Endothelial cell of umbilical vein (primary cell): ENCODE measurements around the gene PCLO. TPM values are rescaled to one million over a fixed set of nuclear protein-coding genes. Genes with fewer than 3 reads are reported as not detected.

Experiments
- BruUV-seq: library from RNA; stranded (reverse); fragments of 400-500 nt; replicated peaks from 2 replicates; lab custom pipeline; 2021; lab: Mats Ljungman, UMichigan
- CTCF ChIA-PET: fragments of 300-600, 350-600 bp; sonication (Branson Sonifier 250); formaldehyde crosslinking; loops from one replicate; lab custom pipeline; 2021; ENCODE audit warnings: antibody characterized with exemption, inconsistent platforms; lab: Charles Lee
- POLR2A ChIA-PET: fragments of 300-600, 350-600 bp; sonication (Branson Sonifier 250); formaldehyde crosslinking; loops from one replicate; lab custom pipeline; 2021; ENCODE audit warnings: antibody characterized with exemption, inconsistent platforms; lab: Charles Lee
- DNase-seq: peaks from one replicate; pipeline ENCODE4 v3.0.0-alpha.2; 2011; ENCODE audit warnings: low read depth, low spot score
- FAIRE-seq: peaks from 2 replicates; lab custom pipeline; 2011; peaks lifted over from hg19 to GRCh38; lab: Jason Lieb, UNC
- H2AFZ ChIP-seq: 2 replicates; pipeline ENCODE4 v1.6.0; 2012; ENCODE audit warnings: low read depth, low read length, control low read depth, inconsistent platforms
- H3K27ac ChIP-seq: 2 replicates; pipeline ENCODE4 v1.5.1; 2011; ENCODE audit warnings: low read depth, mild to moderate bottlenecking, control low read depth, low read length, moderate library complexity; ENCODE audit not compliant: insufficient read depth
- H3K27me3 ChIP-seq, 2 experiments: 2 replicates each; pipeline versions ENCODE4 v1.6.0 to v1.6.1; 2011; ENCODE audit warnings: low read length in 2 of 2, mixed read lengths in 1 of 2; ENCODE audit not compliant: control insufficient read depth in 2 of 2, insufficient read depth in 2 of 2
- H3K36me3 ChIP-seq, 2 experiments: 2 replicates in 1 of 2; 3 replicates in 1 of 2; pipeline ENCODE4 v1.5.1; 2011; ENCODE audit warnings: low read length in 2 of 2, mild to moderate bottlenecking in 1 of 2, moderate library complexity in 1 of 2; ENCODE audit not compliant: control insufficient read depth in 2 of 2, insufficient read depth in 2 of 2; ENCODE audit errors: extremely low read depth in 1 of 2
- H3K4me1 ChIP-seq: 3 replicates; pipeline ENCODE4 v1.5.1; 2011; ENCODE audit warnings: mild to moderate bottlenecking, low read length; ENCODE audit not compliant: control insufficient read depth, insufficient read depth; ENCODE audit errors: extremely low read depth
- H3K4me2 ChIP-seq: 2 replicates; pipeline ENCODE4 v1.6.1; 2011; ENCODE audit warnings: low read length, control low read depth, mixed read lengths; ENCODE audit not compliant: insufficient read depth
- H3K4me3 ChIP-seq, 3 experiments: fragments of 200-600 bp in 1 of 3; sonication (generic), shearing (Covaris generic) in 1 of 3; replicated peaks in 1 of 3; 2 replicates each; pipeline ENCODE4 v1.5.1; 2011 to 2016; ENCODE audit warnings: control low read depth in 3 of 3, low read length in 3 of 3, mild to moderate bottlenecking in 2 of 3, inconsistent platforms in 1 of 3, low read depth in 1 of 3, moderate library complexity in 1 of 3; ENCODE audit not compliant: insufficient read depth in 1 of 3
- H3K79me2 ChIP-seq: 2 replicates; pipeline ENCODE4 v1.6.0; 2012; ENCODE audit warnings: low read length, inconsistent platforms; ENCODE audit not compliant: control insufficient read depth, insufficient read depth
- H3K9ac ChIP-seq: replicated peaks from 2 replicates; pipeline ENCODE3; 2011; ENCODE audit warnings: low read length, control low read depth; ENCODE audit not compliant: insufficient read depth; ENCODE audit errors: extremely low read depth
- H3K9me1 ChIP-seq: replicated peaks from 3 replicates; pipeline ENCODE4 v1.6.0; 2011; ENCODE audit warnings: mild to moderate bottlenecking, low read length; ENCODE audit not compliant: control insufficient read depth, insufficient read depth; ENCODE audit errors: extremely low read depth
- H3K9me3 ChIP-seq: replicated peaks from 2 replicates; pipeline ENCODE4 v1.5.1; 2012; ENCODE audit warnings: low read length, inconsistent platforms; ENCODE audit not compliant: control insufficient read depth, insufficient read depth
- H4K20me1 ChIP-seq: replicated peaks from 2 replicates; pipeline ENCODE3; 2011; ENCODE audit warnings: mild to moderate bottlenecking, low read length; ENCODE audit not compliant: control insufficient read depth, insufficient read depth; ENCODE audit errors: extremely low read depth
- EZH2 ChIP-seq: IDR thresholded peaks from 2 replicates; pipeline ENCODE4 v1.6.1; 2012; ENCODE audit warnings: borderline replicate concordance, low read depth, mild to moderate bottlenecking, moderate library complexity, low read length, inconsistent platforms; ENCODE audit not compliant: severe bottlenecking
- FOS ChIP-seq: IDR thresholded peaks from 2 replicates; pipeline ENCODE4 v1.6.1; 2011; ENCODE audit warnings: mild to moderate bottlenecking, low read length, moderate library complexity, borderline replicate concordance; ENCODE audit not compliant: insufficient read depth
- GATA2 ChIP-seq: IDR thresholded peaks from 2 replicates; pipeline ENCODE4 v1.7.0; 2011; ENCODE audit warnings: low read depth, mild to moderate bottlenecking, moderate library complexity, mixed read lengths, low read length; ENCODE audit not compliant: insufficient read length, insufficient read depth
- JUN ChIP-seq: IDR thresholded peaks from 2 replicates; pipeline ENCODE4 v1.6.1; 2011; ENCODE audit warnings: borderline replicate concordance, low read depth; ENCODE audit not compliant: insufficient read length, insufficient read depth
- MYC ChIP-seq: IDR thresholded peaks from one replicate; pipeline ENCODE4 v1.6.1; 2011; ENCODE audit warnings: mild to moderate bottlenecking, low read depth, low read length
- POLR2A ChIP-seq: IDR thresholded peaks from 2 replicates; pipeline ENCODE4 v1.6.1; 2012; ENCODE audit warnings: low read depth, mild to moderate bottlenecking, control low read depth, low read length
- POLR2AphosphoS5 ChIP-seq: IDR thresholded peaks from 2 replicates; pipeline ENCODE4 v1.6.1; 2012; ENCODE audit warnings: low read depth, mild to moderate bottlenecking, control low read depth, low read length, moderate library complexity; ENCODE audit not compliant: insufficient read depth
- dilution Hi-C: fragments of 300-500 bp; cut with MboI; formaldehyde crosslinking; loops from one replicate; pipeline ENCODE4 v1.15.0; 2019; ENCODE audit warnings: low sequenced_read_pairs; ENCODE audit not compliant: extremely low pct_ligation_motif_present
- intact Hi-C: fragments of 100-400 bp; cut with micrococcal nuclease; formaldehyde crosslinking; loops from one replicate; pipeline ENCODE4 v1.10.0; 2022
- polyA plus RNA-seq, 4 experiments: library from polyadenylated mRNA; depleted of rRNA in 3 of 4; stranded (reverse) in 3 of 4; unstranded in 1 of 4; fragments of >200 nt; gene quantifications; 2 replicates each; pipeline versions ENCODE4 v1.2.1 to v1.2.3, GENCODE V29; 2011 to 2012; ENCODE audit warnings: missing spikeins in 1 of 4
- total RNA-seq: library from RNA; stranded (reverse); gene quantifications from 2 replicates; pipeline ENCODE4 v1.2.3, GENCODE V29; 2021
- TF ChIP-seq, protein P1 (sequence below), 2 donors: IDR thresholded peaks; 1 replicate in 1 of 2; 2 replicates in 1 of 2; pipeline ENCODE4 v1.5.1; 2011; ENCODE audit warnings: low read length in 2 of 2, mild to moderate bottlenecking in 2 of 2, moderate library complexity in 2 of 2, control low read depth in 1 of 2, inconsistent platforms in 1 of 2, low read depth in 1 of 2; ENCODE audit not compliant: insufficient read depth in 1 of 2; ENCODE audit errors: extremely low read depth in 1 of 2
- TF ChIP-seq, protein P2 (sequence below): IDR thresholded peaks from 2 replicates; pipeline ENCODE4 v1.6.1; 2011; ENCODE audit not compliant: insufficient read depth, insufficient read length

The PCLO gene
- total and polyA plus RNA-seq, 2 donors (not counting 3 experiments of a cell fraction or from before 2014, with no cell fraction given), result 0.04 to 0.75 TPM

DNA sequence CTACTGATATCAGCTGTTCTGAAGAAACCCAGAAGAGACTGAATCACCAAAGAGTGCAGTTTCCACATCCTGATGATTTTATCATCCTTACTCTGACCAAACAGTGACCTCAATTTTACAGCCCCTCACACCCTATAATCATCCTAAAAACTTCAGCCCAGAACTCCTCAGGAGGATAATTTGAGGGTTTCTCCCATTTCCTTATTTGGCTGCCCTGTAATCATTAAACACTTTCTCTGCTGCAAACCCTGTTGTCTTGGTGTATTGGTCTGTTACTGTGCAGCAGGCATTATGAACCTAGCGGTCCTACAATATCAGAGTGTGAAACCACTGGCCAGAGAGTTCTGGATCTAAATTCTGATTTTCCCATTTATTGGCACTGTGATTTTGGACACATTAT lies 141.7 kb downstream of the PCLO start:
- CTCF ChIA-PET, result no interaction called here
- Histone ChIP-seq H2AFZ (no peak overlapping the region), H3K27ac (no peak overlapping the region), H3K4me1 (no peaks in the 10 kb centered on the region), H3K4me3 (no peak overlapping the region), H3K27me3 (no peaks in the 10 kb centered on the region), H3K79me2 (no peaks in the 10 kb centered on the region), H3K4me2 (no peak overlapping the region), H3K9me3 (no peaks in the 10 kb centered on the region), H3K36me3 (no peaks in the 10 kb centered on the region), H3K9ac (no peak overlapping the region), H3K9me1 (no peaks in the 10 kb centered on the region), H4K20me1 (no peaks in the 10 kb centered on the region)
- no TSS peak for BruUV-seq
- TF ChIP-seq GATA2 (no peak), POLR2A (no peak), POLR2AphosphoS5 (no peak)
- TF ChIP-seq, protein P1, sequence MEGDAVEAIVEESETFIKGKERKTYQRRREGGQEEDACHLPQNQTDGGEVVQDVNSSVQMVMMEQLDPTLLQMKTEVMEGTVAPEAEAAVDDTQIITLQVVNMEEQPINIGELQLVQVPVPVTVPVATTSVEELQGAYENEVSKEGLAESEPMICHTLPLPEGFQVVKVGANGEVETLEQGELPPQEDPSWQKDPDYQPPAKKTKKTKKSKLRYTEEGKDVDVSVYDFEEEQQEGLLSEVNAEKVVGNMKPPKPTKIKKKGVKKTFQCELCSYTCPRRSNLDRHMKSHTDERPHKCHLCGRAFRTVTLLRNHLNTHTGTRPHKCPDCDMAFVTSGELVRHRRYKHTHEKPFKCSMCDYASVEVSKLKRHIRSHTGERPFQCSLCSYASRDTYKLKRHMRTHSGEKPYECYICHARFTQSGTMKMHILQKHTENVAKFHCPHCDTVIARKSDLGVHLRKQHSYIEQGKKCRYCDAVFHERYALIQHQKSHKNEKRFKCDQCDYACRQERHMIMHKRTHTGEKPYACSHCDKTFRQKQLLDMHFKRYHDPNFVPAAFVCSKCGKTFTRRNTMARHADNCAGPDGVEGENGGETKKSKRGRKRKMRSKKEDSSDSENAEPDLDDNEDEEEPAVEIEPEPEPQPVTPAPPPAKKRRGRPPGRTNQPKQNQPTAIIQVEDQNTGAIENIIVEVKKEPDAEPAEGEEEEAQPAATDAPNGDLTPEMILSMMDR (IDR thresholded peaks at IDR 0.05; ENCODE audit: extremely low read depth in 1 of 2, insufficient read depth in 1 of 2, low read depth in 1 of 2, low read length in 2 of 2), result no peak
- TF ChIP-seq, protein P2, sequence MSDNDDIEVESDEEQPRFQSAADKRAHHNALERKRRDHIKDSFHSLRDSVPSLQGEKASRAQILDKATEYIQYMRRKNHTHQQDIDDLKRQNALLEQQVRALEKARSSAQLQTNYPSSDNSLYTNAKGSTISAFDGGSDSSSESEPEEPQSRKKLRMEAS, result no peak
- dilution Hi-C loops (no loop called here), intact Hi-C loops (no loop called here)
- DNase-seq (no peak), FAIRE-seq (no peak)
- POLR2A ChIA-PET, result no interaction called here

DNA sequence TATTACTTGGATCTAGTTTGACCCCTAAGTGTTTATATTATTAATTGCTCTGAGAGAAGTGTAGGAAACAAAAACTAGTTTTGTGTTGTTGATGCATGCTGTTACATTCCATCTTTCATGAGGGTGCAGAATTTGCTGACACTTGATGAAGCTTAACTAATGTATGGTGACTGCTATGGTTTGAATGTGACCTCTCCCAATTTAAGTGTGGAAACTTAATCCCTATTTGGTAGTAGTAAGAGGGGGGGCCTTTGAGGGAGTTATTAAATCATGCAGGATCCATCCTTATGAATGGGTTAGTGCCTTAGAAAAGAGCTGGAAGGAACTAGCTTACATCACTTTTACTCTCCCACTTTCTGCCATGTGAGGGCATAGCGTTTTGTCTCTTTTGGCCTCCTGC lies 142.5 kb downstream of the PCLO start:
- CTCF ChIA-PET, result no interaction called here

More for the DNA sequence above, 142.5 kb downstream of the PCLO start:
- no peaks in the 10 kb centered on the region for H3K9me1 ChIP-seq
- dilution Hi-C loops, result no loop called here
- no peaks in the 10 kb centered on the region for H3K4me1 ChIP-seq
- no peak for FAIRE-seq
- H3K9ac ChIP-seq, result no peak overlapping the region
- no peak overlapping the region for H3K4me2 ChIP-seq
- TF ChIP-seq POLR2AphosphoS5 (no peak), EZH2 (no peak), POLR2A (no peak), FOS (no peak), MYC (no peak), GATA2 (no peak), JUN (no peak)
- TF ChIP-seq, protein P1 (IDR thresholded peaks at IDR 0.05; ENCODE audit: extremely low read depth in 1 of 2, insufficient read depth in 1 of 2, low read depth in 1 of 2, low read length in 2 of 2), result no peak
- TF ChIP-seq, protein P2, result no peak
- intact Hi-C loops, result no loop called here
- H3K79me2 ChIP-seq, result no peaks in the 10 kb centered on the region
- no peaks in the 10 kb centered on the region for H3K27me3 ChIP-seq
- no TSS peak for BruUV-seq
- no peaks in the 10 kb centered on the region for H4K20me1 ChIP-seq
- POLR2A ChIA-PET, result no interaction called here
- H2AFZ ChIP-seq, result no peak overlapping the region
- H3K4me3 ChIP-seq, result no peak overlapping the region
- H3K27ac ChIP-seq, result no peak overlapping the region
- no peak for DNase-seq
- H3K9me3 ChIP-seq, result no peaks in the 10 kb centered on the region
- no peaks in the 10 kb centered on the region for H3K36me3 ChIP-seq
